HepG2 (cell line): ENCODE measurements around the gene ARL4C. TPM values are rescaled to one million over a fixed set of nuclear protein-coding genes. Genes with fewer than 3 reads are reported as not detected.

Experiments used
- ATAC-seq: fragments of 200-7000 bp; cut with Tn5 transposase; 3 replicates; pipeline ENCODE4 v1.9.1; 2020; ENCODE audit warnings: mild to moderate bottlenecking, moderate library complexity
- BruUV-seq: library from RNA; stranded (reverse); fragments of 400-500 nt; replicated peaks from 2 replicates; lab custom pipeline; 2021; lab: Mats Ljungman, UMichigan
- CTCF ChIA-PET: fragments of 300-600 bp; formaldehyde crosslinking; extraction: SDS; loops from one replicate; lab custom pipeline; 2021; ENCODE audit warnings: low total read pairs, inconsistent platforms, low intra/inter-chr PET ratio; lab: Yijun Ruan, JAX
- POLR2A ChIA-PET: fragments of 350-600 bp; sonication (Branson Sonifier 250); formaldehyde crosslinking; loops from one replicate; lab custom pipeline; 2020; ENCODE audit warnings: antibody characterized with exemption, inconsistent platforms; lab: Yijun Ruan, JAX
- DNase-seq: peaks from one replicate; pipeline ENCODE4 v3.0.0-alpha.2; 2015; ENCODE audit warnings: low spot score
- FAIRE-seq: peaks from 3 replicates; lab custom pipeline; 2011; peaks lifted over from hg19 to GRCh38; lab: Jason Lieb, UNC
- H2AFZ ChIP-seq: one replicate; pipeline ENCODE4 v1.6.1; 2011; ENCODE audit warnings: low read length, inconsistent platforms
- H3K27ac ChIP-seq: fragments of 300-600 bp; 3 replicates; pipeline ENCODE4 v1.8.0; 2011; ENCODE audit warnings: mixed run types, mild to moderate bottlenecking, mixed read lengths, low read length, inconsistent platforms; ENCODE audit not compliant: insufficient read depth; ENCODE audit errors: extremely low read length
- H3K27me3 ChIP-seq, 2 experiments: fragments of 200-600 bp in 1 of 2; 2 replicates in 1 of 2; 3 replicates in 1 of 2; pipeline versions ENCODE4 v1.6.0 to v1.8.0; 2011; ENCODE audit warnings: low read length in 2 of 2, mild to moderate bottlenecking in 2 of 2, moderate library complexity in 2 of 2, inconsistent platforms in 1 of 2; ENCODE audit not compliant: insufficient read depth in 2 of 2, control insufficient read depth in 1 of 2
- H3K36me3 ChIP-seq, 2 experiments: fragments of 200-600 bp in 1 of 2; replicated peaks in 1 of 2; 2 replicates in 1 of 2; 3 replicates in 1 of 2; pipeline versions ENCODE4 v1.5.1 to v1.8.0; 2011; ENCODE audit warnings: low read length in 2 of 2, inconsistent platforms in 1 of 2; ENCODE audit not compliant: insufficient read depth in 2 of 2, control insufficient read depth in 1 of 2
- H3K4me1 ChIP-seq: 2 replicates; pipeline ENCODE4 v1.5.1; 2012; ENCODE audit warnings: low read length, inconsistent platforms; ENCODE audit not compliant: insufficient read depth
- H3K4me2 ChIP-seq: 2 replicates; pipeline ENCODE4 v1.6.0; 2011; ENCODE audit warnings: low read depth, low read length, inconsistent platforms
- H3K4me3 ChIP-seq, 3 experiments: fragments of 200-600 bp in 1 of 3; sonication (generic), shearing (Covaris generic) in 1 of 3; replicated peaks in 1 of 3; 2 replicates each; pipeline ENCODE4 v1.5.1; 2011 to 2016; ENCODE audit warnings: low read length in 3 of 3, inconsistent platforms in 2 of 3, low read depth in 2 of 3, mild to moderate bottlenecking in 2 of 3, control low read depth in 1 of 3, mixed read lengths in 1 of 3; ENCODE audit not compliant: insufficient read depth in 1 of 3
- H3K79me2 ChIP-seq: one replicate; pipeline ENCODE4 v1.6.1; 2011; ENCODE audit warnings: low read length, inconsistent platforms; ENCODE audit not compliant: insufficient read depth
- H3K9ac ChIP-seq: 2 replicates; pipeline ENCODE4 v1.6.0; 2011; ENCODE audit warnings: mild to moderate bottlenecking, low read depth, low read length, inconsistent platforms; ENCODE audit not compliant: insufficient read depth
- H3K9me3 ChIP-seq: 2 replicates; pipeline ENCODE4 v1.5.1; 2012; ENCODE audit warnings: mild to moderate bottlenecking, low read length
- H4K20me1 ChIP-seq: 2 replicates; pipeline ENCODE4 v1.6.0; 2011; ENCODE audit warnings: inconsistent platforms, mild to moderate bottlenecking, low read length, moderate library complexity; ENCODE audit not compliant: insufficient read depth
- CCDC6 ChIP-seq: sonication (generic); formaldehyde crosslinking; IDR thresholded peaks from 2 replicates; pipeline ENCODE4 v1.8.1; 2022; ENCODE audit warnings: mild to moderate bottlenecking, missing genetic modification reagents, moderate library complexity
- DR1 ChIP-seq: sonication (generic); formaldehyde crosslinking; IDR thresholded peaks from 2 replicates; pipeline ENCODE4 v1.8.0; 2021; ENCODE audit warnings: mild to moderate bottlenecking, missing genetic modification reagents, inconsistent platforms
- KDM2A ChIP-seq: sonication (generic); formaldehyde crosslinking; IDR thresholded peaks from 2 replicates; pipeline ENCODE4 v1.4.0; 2020; ENCODE audit warnings: low read depth, missing genetic modification reagents, borderline replicate concordance
- MED1 ChIP-seq: sonication (generic); formaldehyde crosslinking; IDR thresholded peaks from 2 replicates; pipeline ENCODE4 v1.4.0; 2020; ENCODE audit warnings: missing genetic modification reagents
- NFATC3 ChIP-seq: sonication (generic); formaldehyde crosslinking; IDR thresholded peaks from 2 replicates; pipeline ENCODE4 v1.5.1; 2020; ENCODE audit warnings: mild to moderate bottlenecking, missing genetic modification reagents
- PCBP2 ChIP-seq: fragments of 200-400 bp; formaldehyde crosslinking; optimal IDR thresholded peaks from 2 replicates; pipeline ENCODE3; 2018; ENCODE audit warnings: low read length, low read depth; ENCODE audit not compliant: poor library complexity, severe bottlenecking
- RAD21 ChIP-seq: fragments of 450-650 bp; formaldehyde crosslinking; IDR thresholded peaks from 2 replicates; pipeline ENCODE4 v1.5.0; 2020; ENCODE audit warnings: mild to moderate bottlenecking
- SNRNP70 ChIP-seq: fragments of 200-400 bp; formaldehyde crosslinking; IDR thresholded peaks from 2 replicates; pipeline ENCODE4 v1.6.1; 2017; ENCODE audit warnings: mild to moderate bottlenecking, low read depth, low read length, moderate library complexity
- SRSF9 ChIP-seq: fragments of 200-400 bp; formaldehyde crosslinking; IDR thresholded peaks from 2 replicates; pipeline ENCODE4 v1.6.1; 2018; ENCODE audit warnings: borderline replicate concordance, mild to moderate bottlenecking, low read depth, low read length; ENCODE audit not compliant: insufficient read depth, poor library complexity, severe bottlenecking
- YY1 ChIP-seq: IDR thresholded peaks from 2 replicates; pipeline ENCODE4 v1.6.1; 2011; ENCODE audit warnings: low read length, low read depth, moderate library complexity, mild to moderate bottlenecking; ENCODE audit not compliant: insufficient read depth, insufficient replicate concordance
- ZSCAN31 ChIP-seq: sonication (generic); formaldehyde crosslinking; IDR thresholded peaks from 2 replicates; pipeline ENCODE4 v1.5.0; 2020; ENCODE audit warnings: low read depth, mild to moderate bottlenecking, missing genetic modification reagents
- WGBS: methylation state at CpG from one replicate; pipeline ENCODE4 v1.1.6; 2017; ENCODE audit warnings: low lambda C conversion rate; 5-methylcytosine and 5-hydroxymethylcytosine counted together
- in situ Hi-C: cut with HindIII; loops from 2 replicates; pipeline ENCODE4 v1.10.0; 2017; ENCODE audit warnings: low pct_unique_long_range_greater_than_20kb; ENCODE audit not compliant: extremely low pct_ligation_motif_present
- intact Hi-C: fragments of 100-400 bp; cut with micrococcal nuclease; formaldehyde crosslinking; loops from one replicate; pipeline ENCODE4 v1.10.0; 2022; ENCODE audit not compliant: unreplicated experiment
- polyA plus RNA-seq, 8 experiments: library from polyadenylated mRNA; depleted of rRNA in 3 of 8; stranded (reverse) in 7 of 8; unstranded in 1 of 8; fragments of >200 nt; fragmentation: Illumina TruSeq in 4 of 8; extraction: Trizol in 4 of 8; gene quantifications; 2 replicates each; pipeline versions ENCODE4 v1.2.1 to v1.2.3, GENCODE V29; 2011 to 2016; ENCODE audit warnings: low read depth in 4 of 8, missing spikeins in 1 of 8, mixed read lengths in 1 of 8; ENCODE audit not compliant: insufficient read depth in 1 of 8
- total RNA-seq, 5 experiments: library from RNA; depleted of rRNA; stranded (reverse); fragments of >200 nt; fragmentation: Illumina TruSeq; extraction: Trizol; gene quantifications; 2 replicates each; pipeline ENCODE4 v1.2.3, GENCODE V29; 2016; ENCODE audit warnings: low read depth in 1 of 5
- TF ChIP-seq, protein P1 (sequence below): sonication (generic); formaldehyde crosslinking; IDR thresholded peaks from 2 replicates; pipeline ENCODE4 v1.4.0; 2020; ENCODE audit warnings: missing genetic modification reagents, borderline replicate concordance
- TF ChIP-seq, protein P2 (sequence below): sonication (generic); formaldehyde crosslinking; IDR thresholded peaks from 2 replicates; pipeline ENCODE4 v1.8.0; 2023; ENCODE audit warnings: mild to moderate bottlenecking, missing genetic modification reagents
- TF ChIP-seq, protein P3 (sequence below): sonication (generic); formaldehyde crosslinking; IDR thresholded peaks from 2 replicates; pipeline ENCODE4 v1.4.0; 2020; ENCODE audit warnings: mild to moderate bottlenecking, missing genetic modification reagents
- TF ChIP-seq, protein P4 (sequence below): IDR thresholded peaks from 2 replicates; pipeline ENCODE4 v1.6.1; 2016; ENCODE audit warnings: low read depth, control low read depth

ARL4C gene
- total and polyA plus RNA-seq, 2 of the 13 experiments (the other 11 are each of a cell fraction or from before 2014, with no cell fraction given) = 0.07 to 0.15 TPM

DNA sequence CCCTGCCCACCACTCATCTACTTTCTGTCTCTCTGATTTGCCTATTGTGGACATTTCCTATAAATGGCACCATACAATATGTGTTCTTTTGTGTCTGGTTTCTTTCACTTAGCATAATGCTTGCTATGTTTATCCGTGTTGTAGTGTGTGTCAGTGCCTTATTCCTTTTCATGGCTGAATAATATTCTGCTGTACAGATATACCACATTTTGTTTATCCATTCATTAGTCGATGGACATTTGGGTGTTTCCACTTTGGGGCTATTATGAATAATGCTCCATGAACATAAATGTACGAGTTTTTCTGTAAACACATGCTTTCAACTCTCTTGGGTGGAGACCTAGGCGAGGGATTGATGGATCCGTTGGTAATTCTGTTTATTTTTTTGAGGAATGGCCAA lies 15.6 kb downstream of the ARL4C start:
- intact Hi-C loops (no loop called here), in situ Hi-C loops (no loop called here)
- H2AFZ ChIP-seq = no peak overlapping the region
- H3K79me2 ChIP-seq = no peaks in the 10 kb centered on the region
- H3K27me3 ChIP-seq = peaks cover 0 to 2% of the 10 kb centered on the region in 2 experiments; a peak in 1 of 5 replicates
- no peak for DNase-seq
- H3K9me3 ChIP-seq = no peaks in the 10 kb centered on the region
- POLR2A ChIA-PET = no interaction called here
- no peaks in the 10 kb centered on the region for H3K36me3 ChIP-seq
- H3K9ac ChIP-seq = no peak overlapping the region
- H3K4me2 ChIP-seq = no peak overlapping the region
- no TSS peak for BruUV-seq
- 14% methylated on average over 5 of the region's 5 CpGs for WGBS
- H3K4me3 ChIP-seq = no peak overlapping the region
- no peaks in the 10 kb centered on the region for H3K4me1 ChIP-seq
- no peak overlapping the region for H3K27ac ChIP-seq
- TF ChIP-seq SNRNP70 = no peak
- TF ChIP-seq, protein P1, sequence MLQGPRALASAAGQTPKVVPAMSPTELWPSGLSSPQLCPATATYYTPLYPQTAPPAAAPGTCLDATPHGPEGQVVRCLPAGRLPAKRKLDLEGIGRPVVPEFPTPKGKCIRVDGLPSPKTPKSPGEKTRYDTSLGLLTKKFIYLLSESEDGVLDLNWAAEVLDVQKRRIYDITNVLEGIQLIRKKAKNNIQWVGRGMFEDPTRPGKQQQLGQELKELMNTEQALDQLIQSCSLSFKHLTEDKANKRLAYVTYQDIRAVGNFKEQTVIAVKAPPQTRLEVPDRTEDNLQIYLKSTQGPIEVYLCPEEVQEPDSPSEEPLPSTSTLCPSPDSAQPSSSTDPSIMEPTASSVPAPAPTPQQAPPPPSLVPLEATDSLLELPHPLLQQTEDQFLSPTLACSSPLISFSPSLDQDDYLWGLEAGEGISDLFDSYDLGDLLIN (CRISPR knock-in tag) = no peak
- no peak for TF ChIP-seq YY1
- no peak for TF ChIP-seq PCBP2
- no peak for TF ChIP-seq MED1 (CRISPR knock-in tag)
- no peak for TF ChIP-seq ZSCAN31 (CRISPR knock-in tag)
- TF ChIP-seq, protein P2, sequence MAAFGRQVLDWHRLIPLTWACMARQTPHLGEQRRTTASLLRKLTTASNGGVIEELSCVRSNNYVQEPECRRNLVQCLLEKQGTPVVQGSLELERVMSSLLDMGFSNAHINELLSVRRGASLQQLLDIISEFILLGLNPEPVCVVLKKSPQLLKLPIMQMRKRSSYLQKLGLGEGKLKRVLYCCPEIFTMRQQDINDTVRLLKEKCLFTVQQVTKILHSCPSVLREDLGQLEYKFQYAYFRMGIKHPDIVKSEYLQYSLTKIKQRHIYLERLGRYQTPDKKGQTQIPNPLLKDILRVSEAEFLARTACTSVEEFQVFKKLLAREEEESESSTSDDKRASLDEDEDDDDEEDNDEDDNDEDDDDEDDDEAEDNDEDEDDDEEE (CRISPR knock-in tag) = no peak
- no peak for TF ChIP-seq CCDC6
- TF ChIP-seq, protein P3, sequence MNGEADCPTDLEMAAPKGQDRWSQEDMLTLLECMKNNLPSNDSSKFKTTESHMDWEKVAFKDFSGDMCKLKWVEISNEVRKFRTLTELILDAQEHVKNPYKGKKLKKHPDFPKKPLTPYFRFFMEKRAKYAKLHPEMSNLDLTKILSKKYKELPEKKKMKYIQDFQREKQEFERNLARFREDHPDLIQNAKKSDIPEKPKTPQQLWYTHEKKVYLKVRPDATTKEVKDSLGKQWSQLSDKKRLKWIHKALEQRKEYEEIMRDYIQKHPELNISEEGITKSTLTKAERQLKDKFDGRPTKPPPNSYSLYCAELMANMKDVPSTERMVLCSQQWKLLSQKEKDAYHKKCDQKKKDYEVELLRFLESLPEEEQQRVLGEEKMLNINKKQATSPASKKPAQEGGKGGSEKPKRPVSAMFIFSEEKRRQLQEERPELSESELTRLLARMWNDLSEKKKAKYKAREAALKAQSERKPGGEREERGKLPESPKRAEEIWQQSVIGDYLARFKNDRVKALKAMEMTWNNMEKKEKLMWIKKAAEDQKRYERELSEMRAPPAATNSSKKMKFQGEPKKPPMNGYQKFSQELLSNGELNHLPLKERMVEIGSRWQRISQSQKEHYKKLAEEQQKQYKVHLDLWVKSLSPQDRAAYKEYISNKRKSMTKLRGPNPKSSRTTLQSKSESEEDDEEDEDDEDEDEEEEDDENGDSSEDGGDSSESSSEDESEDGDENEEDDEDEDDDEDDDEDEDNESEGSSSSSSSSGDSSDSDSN (CRISPR knock-in tag) = no peak
- TF ChIP-seq, protein P4, sequence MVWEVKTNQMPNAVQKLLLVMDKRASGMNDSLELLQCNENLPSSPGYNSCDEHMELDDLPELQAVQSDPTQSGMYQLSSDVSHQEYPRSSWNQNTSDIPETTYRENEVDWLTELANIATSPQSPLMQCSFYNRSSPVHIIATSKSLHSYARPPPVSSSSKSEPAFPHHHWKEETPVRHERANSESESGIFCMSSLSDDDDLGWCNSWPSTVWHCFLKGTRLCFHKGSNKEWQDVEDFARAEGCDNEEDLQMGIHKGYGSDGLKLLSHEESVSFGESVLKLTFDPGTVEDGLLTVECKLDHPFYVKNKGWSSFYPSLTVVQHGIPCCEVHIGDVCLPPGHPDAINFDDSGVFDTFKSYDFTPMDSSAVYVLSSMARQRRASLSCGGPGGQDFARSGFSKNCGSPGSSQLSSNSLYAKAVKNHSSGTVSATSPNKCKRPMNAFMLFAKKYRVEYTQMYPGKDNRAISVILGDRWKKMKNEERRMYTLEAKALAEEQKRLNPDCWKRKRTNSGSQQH (CRISPR knock-in tag) = no peak
- no peak for TF ChIP-seq RAD21 (CRISPR knock-in tag)
- no peak for TF ChIP-seq KDM2A (CRISPR knock-in tag)
- no peak for TF ChIP-seq DR1
- no peak for TF ChIP-seq SRSF9
- no peak for TF ChIP-seq NFATC3
- TF ChIP-seq, all 625 proteins: peak for 0
- no peak for FAIRE-seq
- no peak for ATAC-seq
- H4K20me1 ChIP-seq = no peaks in the 10 kb centered on the region
- CTCF ChIA-PET = no interaction called here
